NCI-H2107 treated with DMSO at 0.1 percent for 48 hours (cell line): ENCODE measurements around the gene GSDME.
"Not testable (repeated sequence)": the region's sequence is repeated elsewhere in the genome, so short reads cannot be mapped to it uniquely, and the experiment has no call there.

Experiments used
- DNase-seq: peaks from one replicate; lab custom pipeline; 2025; ENCODE audit not compliant: unreplicated experiment; lab: John Stamatoyannopoulos, UW

GSDME gene

DNA sequence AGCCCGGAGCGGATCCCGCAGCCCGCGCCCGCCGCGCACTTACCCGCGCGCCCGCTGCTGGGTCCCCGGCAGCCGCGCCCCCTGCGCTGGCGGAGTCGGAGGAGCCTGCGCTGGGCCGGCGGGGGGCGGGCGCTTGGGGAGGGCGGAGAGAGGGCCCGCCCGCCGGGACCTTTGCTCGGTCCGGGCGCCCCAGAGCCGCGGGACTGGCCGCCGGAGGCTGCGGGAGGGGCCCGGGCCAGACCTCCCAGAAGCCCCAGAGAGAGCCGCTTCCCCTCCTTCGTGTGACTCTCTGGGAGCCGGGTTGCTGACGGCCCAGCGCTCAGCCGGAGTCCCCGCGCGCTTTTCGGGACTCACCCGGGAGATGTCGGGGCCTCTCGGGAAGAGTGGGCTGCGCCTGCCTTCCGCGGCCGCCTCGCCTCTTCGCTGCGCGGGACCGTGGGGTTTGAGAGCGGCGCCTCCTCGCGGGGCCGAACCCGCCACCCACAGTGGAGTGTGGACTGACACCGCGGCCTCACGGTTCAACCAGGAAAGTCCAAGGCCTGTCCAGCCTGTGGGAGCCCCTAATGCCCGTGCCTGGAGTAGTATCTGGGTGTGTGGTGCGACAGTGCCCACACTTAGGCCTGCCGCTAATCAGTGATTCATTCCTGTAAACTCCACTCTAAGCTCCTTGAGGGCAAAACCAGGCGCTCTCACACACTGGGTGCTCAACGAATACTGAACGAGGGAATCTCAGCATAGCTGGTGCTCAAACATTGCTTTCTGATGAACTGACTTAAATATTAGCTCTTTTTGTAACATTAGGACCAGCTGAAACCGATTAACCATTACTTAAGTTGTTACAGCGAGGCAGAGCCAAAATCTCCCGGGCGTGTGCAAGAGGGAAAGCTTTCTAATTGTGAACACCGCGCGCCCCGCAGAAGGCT, at the start of gene GSDME:
Gene GSDME, minus strand, starts transcription at position 112 of the 923 bp plus-strand sequence. CDS start 7,690 bp downstream, outside the sequence.
- DNase-seq, result no peak

DNA sequence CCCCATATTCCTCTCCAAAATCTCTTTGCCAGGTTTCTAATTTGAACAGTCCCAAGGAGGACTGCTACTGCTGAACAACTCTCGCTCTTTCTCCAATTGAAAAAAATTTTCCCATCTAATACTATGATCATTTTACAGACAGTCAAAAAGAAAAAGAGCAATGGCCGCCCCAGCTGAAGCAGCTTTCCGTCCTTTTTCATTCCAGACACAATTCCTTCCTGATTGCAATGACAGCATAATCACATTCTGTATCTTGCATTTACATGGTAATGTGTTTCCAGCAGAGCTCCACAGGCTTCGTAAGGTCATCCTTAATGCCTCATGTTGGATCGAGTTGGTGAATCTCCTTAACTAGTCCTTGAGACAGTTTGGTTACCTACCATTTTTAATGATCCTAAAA, 45.0 kb upstream of the GSDME start:
- DNase-seq, result no peak

DNA sequence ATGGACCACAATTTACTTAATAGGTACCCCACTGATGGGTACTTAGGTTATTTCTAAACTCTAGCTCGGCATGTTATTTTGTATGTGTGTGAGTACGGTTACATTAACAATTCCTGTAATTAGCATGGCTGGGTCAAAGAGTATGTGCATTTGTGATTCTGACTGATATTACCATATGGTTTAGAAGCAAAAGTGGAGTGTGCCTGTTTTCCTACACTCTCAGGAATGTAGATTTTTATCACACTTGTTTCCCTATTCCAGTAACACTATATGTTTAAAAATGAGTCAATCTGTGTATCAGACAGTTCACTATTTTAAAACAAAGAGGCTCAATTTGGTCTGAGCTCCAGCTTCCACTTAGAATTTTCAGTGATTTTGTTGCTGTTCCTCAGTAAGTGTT, 44.6 kb upstream of the GSDME start:
- no peak for DNase-seq

DNA sequence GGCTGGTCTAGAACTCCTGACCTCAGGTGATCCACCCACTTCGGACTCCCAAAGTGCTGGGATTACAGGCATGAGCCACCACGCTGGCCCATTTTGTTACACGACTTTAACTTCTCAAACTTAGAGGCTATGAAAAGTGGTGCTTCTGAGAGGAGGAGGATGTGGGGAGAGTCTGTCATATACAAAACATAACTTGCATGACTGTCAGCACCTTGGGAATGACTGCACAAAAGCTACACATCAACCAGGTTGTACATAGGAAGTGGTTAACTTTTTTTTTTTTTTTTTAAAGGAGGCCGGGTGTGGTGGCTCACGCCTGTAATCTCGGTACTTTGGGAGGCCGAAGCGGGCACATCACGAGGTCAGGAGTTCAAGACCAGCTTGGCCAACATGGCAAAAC, 43.4 kb upstream of the GSDME start:
- DNase-seq, result no peak

DNA sequence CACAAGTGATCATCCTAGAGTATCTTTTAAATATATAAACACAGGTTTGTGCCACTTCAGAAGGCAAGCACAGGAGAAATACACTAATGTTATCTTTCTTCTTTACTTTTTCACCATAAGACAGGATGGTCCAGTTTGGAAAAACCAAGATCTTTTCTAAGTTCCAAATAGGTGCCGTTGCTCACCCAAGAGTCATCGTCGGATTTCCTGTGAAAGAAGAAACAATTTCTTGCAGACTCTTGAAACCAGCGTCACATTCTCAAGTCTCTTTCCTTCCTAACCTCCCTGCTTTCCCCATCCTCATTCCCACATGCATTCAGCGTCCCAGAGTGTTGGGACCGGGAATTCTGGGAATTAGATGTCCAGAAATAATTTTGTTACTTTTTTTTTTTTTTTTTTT, 42.8 kb upstream of the GSDME start:
- no peak for DNase-seq

DNA sequence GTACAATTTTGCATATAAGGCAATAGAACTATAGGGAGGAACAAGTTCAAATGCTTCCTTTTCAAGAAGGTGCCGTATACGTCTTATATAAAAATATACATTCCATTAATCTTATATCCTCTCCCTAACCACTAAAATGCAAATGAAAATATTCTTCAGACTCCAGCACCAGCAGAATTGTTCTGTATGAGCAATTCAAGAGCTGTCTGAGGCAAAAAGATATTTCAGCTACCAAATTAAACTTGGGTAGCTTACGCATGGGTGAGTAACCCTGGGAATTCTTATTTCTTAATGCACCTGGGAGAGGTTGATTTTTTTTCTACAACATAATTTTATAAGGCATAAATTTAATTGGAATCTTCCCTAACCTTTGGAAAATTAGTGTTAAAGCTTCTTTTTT, 42.2 kb upstream of the GSDME start:
- DNase-seq, result no peak

DNA sequence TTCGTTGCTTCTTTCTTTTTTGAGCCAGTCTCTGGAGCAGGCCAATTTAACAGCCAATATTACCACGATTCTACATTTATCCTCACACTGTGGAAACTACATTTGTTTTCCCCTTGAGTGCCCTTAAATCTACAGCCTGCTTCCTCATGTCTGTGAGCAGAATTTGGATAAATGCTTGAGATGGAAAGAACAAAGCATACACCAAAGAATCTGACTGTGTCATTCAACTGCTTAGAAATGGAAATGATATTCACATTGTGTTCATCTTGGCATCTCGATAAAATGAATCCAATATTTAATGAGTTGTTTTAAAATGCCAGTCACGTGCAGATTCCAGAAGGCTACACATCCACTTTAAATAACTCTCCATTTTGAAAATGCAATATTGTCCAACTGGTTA, 41.0 kb upstream of the GSDME start:
- no peak for DNase-seq

- DNase-seq, result no peak
Observed at GRCh38 chr7:24797270-24797669, 40.0 kb upstream of the GSDME start.

DNA sequence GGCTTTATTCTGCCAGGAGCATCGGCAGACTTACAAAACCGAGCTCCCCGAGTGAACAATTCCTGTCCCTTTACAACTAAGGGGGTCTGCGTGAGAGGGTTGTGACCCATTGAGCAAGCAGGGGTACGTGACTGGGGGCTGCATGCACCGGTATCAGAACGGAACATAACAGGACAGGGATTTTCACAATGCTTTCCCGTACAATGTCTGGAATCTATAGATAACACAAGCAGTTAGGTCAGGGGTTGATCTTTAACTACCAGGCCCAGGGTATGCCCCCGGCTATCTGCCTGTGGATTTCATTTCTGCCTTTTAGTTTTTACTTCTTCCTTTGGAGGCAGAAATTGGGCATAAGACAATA, 38.1 kb upstream of the GSDME start:
- DNase-seq, result no peak

DNA sequence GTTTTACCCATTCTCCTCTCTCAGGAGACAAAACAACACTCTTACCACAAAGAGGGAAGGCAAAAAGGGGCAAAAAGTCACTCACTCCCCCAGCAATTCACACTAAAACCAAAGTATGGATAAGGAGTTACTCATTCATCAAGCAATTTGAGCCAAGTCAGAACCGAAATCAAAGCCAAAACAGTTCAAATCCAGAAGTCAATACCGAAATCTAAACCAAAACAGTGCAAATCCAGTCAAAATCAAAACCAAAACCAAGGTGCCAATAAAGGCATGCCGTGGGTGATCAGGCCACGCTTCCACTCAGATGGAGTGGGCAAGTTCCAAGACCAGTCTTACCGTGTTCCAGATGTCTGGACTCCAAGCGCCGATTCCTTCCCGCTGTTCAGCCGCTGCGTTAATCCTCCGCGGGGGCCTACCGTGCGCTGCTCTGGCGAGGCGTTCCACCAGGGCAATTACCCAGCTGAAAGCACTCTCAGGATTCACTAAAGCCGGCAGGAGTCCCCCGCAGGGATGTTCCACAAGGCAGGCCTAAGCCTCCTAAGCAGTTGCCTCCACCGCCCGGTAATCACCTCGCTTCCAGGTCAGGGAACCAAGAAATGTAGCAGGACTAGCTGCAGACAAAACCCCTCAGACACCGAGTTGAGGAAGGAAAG, 37.6 kb upstream of the GSDME start:
- not testable (repeated sequence) for DNase-seq

- no peak for DNase-seq
Observed at GRCh38 chr7:24793982-24794648, 36.9 kb upstream of the GSDME start.

GRCh38 chr7:24788961-24789576, 31.8 kb upstream of the GSDME start:
- no peak for DNase-seq

DNA sequence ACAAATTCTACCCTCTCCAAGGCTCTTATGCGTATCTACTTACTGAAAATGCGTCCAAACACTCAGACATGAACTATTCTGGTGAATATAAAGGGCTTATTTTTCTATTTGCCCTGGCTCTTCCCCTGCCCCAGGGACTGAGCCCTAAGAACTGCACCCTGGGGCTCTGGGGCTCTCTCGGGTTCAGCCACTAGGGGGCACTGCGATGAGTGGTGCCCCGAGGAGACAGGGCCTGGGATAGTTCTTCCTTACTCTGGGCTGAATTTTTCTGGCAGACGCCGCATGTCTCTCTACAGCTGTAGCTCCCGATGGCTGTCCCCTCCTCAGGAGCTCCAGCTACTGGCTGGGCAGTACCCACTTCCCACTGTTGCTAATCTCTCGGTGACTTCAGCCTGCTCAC, 30.8 kb upstream of the GSDME start:
- DNase-seq, result no peak

GRCh38 chr7:24786941-24787340, 29.7 kb upstream of the GSDME start:
- DNase-seq, result no peak

GRCh38 chr7:24786306-24786705, 29.0 kb upstream of the GSDME start:
- no peak for DNase-seq

DNA sequence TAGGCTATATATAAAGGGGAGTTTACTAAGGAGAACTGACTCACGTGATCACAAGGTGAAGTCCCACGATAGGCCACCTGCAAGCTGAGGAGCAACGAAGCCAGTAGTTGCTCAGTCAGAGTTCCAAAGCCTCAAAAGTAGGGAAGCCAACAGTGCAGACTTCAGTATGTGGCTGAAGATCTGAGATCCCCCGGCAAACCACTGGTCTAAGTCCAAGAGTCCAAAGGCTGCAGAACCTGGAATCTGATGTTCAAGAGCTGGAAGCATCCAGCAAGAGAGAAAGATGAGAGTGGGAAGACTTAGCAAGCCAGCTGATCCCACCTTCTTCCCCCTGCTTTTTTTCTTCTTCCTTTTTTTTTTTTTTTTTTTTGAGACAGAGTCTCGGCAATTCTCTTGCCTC, 27.0 kb upstream of the GSDME start:
- no peak for DNase-seq

- no peak for DNase-seq
Observed at GRCh38 chr7:24783698-24784097, 26.4 kb upstream of the GSDME start.

DNA sequence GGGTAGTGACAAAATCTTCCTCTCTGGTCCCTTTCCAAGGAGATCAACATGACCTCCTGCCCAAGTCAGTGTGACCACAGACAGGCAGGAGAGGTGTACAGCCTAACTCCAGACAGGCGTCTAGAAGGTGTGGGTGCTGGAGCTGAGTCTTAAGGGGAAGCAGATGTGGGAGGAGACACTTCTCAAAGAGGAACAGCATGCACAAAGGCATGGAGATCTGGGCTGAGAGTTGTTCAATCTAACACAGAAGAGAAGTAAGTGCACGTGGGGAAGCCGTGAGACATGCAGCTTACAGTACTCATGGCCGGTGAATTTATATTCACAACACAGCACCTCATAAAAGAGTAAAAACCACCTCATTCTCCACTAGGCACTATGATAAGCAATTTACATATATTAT, 23.8 kb upstream of the GSDME start:
- no peak for DNase-seq

DNA sequence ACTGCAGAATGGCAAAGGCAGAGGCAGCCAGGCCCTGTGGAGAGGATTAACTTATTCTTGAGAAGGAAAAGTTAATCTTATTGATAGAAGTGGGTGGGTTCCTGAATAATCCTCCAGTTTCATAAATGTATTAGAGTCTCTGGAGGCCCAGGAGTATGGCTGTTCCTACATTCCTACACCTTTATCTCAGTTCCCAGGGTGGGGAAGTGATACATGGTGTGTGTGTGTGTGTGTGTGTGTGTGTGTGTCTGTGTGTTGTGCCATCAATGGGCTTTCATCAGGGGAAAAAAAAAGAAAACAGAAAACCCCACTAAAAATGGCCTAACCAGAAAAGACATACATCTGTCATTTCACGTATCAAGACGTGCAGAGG, 22.0 kb upstream of the GSDME start:
- DNase-seq, result no peak

- DNase-seq, result no peak
Observed at GRCh38 chr7:24778543-24779282, 21.4 kb upstream of the GSDME start.

GRCh38 chr7:24777806-24778205, 20.5 kb upstream of the GSDME start:
- no peak for DNase-seq
